RWPE2 (cell line): Measurements from ENCODE around the gene POLL.
A peak's percentile ranks its signal among the peaks of the same experiment; 100 is the strongest.

Source experiments
- ATAC-seq: fragments of 200-7000 bp; cut with Tn5 transposase; 3 replicates; pipeline ENCODE4 v1.9.1; 2021; ENCODE audit warnings: low read depth
- DNase-seq: peaks from one replicate; pipeline ENCODE4 v3.0.0-alpha.2; 2020; ENCODE audit warnings: low spot score
- H3K27ac ChIP-seq: fragments of 450-650 bp; 2 replicates; pipeline ENCODE4 v1.5.1; 2017; ENCODE audit warnings: mild to moderate bottlenecking; ENCODE audit not compliant: poor library complexity, severe bottlenecking
- H3K27me3 ChIP-seq: fragments of 250-450 bp; sonication (Bioruptor Pico); 2 replicates; pipeline ENCODE4 v1.5.1; 2021; ENCODE audit warnings: mild to moderate bottlenecking, moderate library complexity; ENCODE audit not compliant: insufficient read depth, poor library complexity, severe bottlenecking
- H3K36me3 ChIP-seq: fragments of 250-450 bp; sonication (Bioruptor Pico); 2 replicates; pipeline ENCODE4 v1.5.1; 2020; ENCODE audit warnings: low read depth, mild to moderate bottlenecking, moderate library complexity
- H3K4me1 ChIP-seq: fragments of 250-450 bp; sonication (Bioruptor Pico); 2 replicates; pipeline ENCODE4 v1.5.1; 2021; ENCODE audit warnings: mild to moderate bottlenecking, moderate library complexity; ENCODE audit not compliant: insufficient read depth, poor library complexity, severe bottlenecking
- H3K4me3 ChIP-seq: fragments of 250-450 bp; sonication (Bioruptor Pico); 2 replicates; pipeline ENCODE4 v1.5.1; 2021; ENCODE audit warnings: mild to moderate bottlenecking, moderate library complexity; ENCODE audit not compliant: severe bottlenecking
- H3K9me3 ChIP-seq: fragments of 250-450 bp; sonication (Bioruptor Pico); 2 replicates; pipeline ENCODE4 v1.5.1; 2021; ENCODE audit warnings: mild to moderate bottlenecking, moderate library complexity; ENCODE audit not compliant: severe bottlenecking
- TF ChIP-seq, protein P1 (sequence below): fragments of 450-650 bp; IDR thresholded peaks from one replicate; pipeline ENCODE4 v1.5.1; 2017; ENCODE audit warnings: mild to moderate bottlenecking, moderate library complexity; ENCODE audit not compliant: poor library complexity, severe bottlenecking

POLL gene

DNA sequence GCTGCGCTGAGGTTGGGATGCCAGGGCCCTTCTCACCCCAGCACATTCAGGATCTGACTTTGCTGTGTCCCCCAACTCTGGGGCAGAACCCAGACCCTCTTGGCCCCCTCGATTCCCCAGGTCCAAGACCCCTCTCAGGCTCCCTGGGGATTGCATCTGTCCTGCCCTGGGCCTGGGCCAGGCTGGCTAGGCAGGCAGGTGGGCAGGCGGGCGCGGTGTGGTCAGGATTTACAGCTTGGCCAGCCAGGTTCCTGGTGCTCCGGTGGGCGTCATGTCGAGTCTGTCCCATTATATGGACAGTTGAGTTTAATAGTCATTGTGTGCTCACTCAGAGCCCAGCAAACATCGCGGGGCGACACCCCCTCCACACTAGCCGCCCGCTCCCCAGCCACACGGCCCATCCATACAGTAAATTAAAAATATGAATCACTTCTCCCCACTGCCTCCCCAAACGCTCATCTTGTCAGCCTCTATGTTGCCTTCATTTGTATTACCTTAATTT lies 23.5 kb downstream of the POLL start:
- Histone ChIP-seq H3K27ac (no peak overlapping the region), H3K4me1 (no peaks in the 10 kb centered on the region), H3K36me3 (no peaks in the 10 kb centered on the region), H3K27me3 (peaks cover 19% of the 10 kb centered on the region), H3K4me3 (no peak overlapping the region), H3K9me3 (no peaks in the 10 kb centered on the region)
- peak; percentile 42 for DNase-seq
- no peak for ATAC-seq
- TF ChIP-seq, protein P1, sequence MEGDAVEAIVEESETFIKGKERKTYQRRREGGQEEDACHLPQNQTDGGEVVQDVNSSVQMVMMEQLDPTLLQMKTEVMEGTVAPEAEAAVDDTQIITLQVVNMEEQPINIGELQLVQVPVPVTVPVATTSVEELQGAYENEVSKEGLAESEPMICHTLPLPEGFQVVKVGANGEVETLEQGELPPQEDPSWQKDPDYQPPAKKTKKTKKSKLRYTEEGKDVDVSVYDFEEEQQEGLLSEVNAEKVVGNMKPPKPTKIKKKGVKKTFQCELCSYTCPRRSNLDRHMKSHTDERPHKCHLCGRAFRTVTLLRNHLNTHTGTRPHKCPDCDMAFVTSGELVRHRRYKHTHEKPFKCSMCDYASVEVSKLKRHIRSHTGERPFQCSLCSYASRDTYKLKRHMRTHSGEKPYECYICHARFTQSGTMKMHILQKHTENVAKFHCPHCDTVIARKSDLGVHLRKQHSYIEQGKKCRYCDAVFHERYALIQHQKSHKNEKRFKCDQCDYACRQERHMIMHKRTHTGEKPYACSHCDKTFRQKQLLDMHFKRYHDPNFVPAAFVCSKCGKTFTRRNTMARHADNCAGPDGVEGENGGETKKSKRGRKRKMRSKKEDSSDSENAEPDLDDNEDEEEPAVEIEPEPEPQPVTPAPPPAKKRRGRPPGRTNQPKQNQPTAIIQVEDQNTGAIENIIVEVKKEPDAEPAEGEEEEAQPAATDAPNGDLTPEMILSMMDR, result no peak

DNA sequence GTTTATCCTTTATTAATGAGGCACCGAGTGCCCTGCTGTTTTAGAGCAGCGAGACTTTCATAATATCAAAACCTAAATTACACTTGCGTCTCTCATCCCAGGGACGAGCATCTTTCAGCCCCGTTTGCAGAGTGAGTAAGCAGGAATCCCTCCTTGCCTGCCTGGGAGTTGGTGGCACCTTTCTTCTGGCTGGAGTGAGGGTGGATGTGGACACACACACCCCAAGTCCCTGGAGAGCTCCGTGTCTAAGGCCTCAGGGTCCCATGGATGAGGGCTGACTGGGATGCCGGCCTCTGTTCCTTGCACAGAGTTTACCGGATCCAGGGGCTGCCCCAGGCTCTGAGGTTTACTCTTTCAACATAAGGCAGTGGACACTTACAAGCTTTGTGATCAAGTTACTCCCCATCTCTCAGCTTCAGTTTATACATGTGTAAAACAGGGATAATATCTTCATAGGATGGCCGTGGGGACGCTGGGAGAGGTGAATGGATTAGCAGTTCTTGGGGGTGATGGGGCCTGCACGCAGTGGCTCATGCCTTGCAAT lies 24.5 kb downstream of the POLL start:
- H3K36me3 ChIP-seq, result no peaks in the 10 kb centered on the region
- DNase-seq (peak; percentile 25), ATAC-seq (no peak)
- H3K27me3 ChIP-seq, result peaks cover 19% of the 10 kb centered on the region
- H3K27ac ChIP-seq, result no peak overlapping the region
- H3K4me3 ChIP-seq, result no peak overlapping the region
- H3K9me3 ChIP-seq, result no peaks in the 10 kb centered on the region
- TF ChIP-seq, protein P1, result no peak
- peaks cover 4% of the 10 kb centered on the region for H3K4me1 ChIP-seq

DNA sequence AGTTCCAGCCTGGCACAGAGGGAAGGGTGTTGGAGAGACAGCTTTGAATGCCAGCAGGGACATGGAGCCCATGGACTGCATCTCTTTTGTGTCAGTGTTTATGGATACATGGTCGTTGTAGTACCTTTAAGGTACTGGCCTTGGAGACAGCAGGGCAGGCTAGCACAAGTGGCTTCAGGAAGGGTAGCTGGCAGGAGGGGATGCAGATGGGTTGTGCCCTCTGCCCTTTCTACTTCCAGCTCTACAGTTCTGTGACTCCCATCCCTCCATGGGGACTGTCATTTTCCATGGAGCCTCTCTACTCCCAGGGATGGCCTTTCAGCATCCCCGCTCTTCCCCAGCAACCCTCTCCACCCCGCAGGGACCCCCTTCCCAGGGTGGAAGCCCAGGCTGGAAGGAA lies 25.1 kb downstream of the POLL start:
- no peak overlapping the region for H3K4me3 ChIP-seq
- peaks cover 19% of the 10 kb centered on the region for H3K27me3 ChIP-seq
- DNase-seq (peak; percentile 8), ATAC-seq (no peak)
- H3K9me3 ChIP-seq, result no peaks in the 10 kb centered on the region
- H3K27ac ChIP-seq, result no peak overlapping the region
- H3K4me1 ChIP-seq, result peaks cover 9% of the 10 kb centered on the region
- no peaks in the 10 kb centered on the region for H3K36me3 ChIP-seq
- TF ChIP-seq, protein P1, result no peak

DNA sequence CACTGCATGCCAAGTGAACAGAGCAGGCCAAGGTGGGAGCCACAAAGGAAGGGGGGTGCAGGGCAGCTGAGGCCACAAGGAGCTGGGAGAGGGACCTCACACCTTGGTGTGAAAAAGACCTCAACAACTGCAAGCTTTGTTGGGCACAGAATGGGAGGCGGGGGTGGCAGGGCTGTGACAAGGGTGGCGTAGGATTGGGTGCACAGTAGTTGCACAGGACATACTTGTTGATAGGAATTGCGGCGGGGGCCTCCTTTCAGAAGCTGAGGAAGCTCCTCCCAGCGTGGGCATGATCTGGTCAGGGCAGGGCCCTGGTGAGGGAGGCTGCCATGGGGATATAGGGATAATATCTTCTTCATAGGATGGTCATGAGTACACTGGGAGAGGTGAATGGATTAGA lies 25.8 kb downstream of the POLL start:
- DNase-seq (peak; percentile 33), ATAC-seq (no peak)
- Histone ChIP-seq H3K4me1 (peaks cover 12% of the 10 kb centered on the region), H3K27ac (no peak overlapping the region), H3K27me3 (peaks cover 17% of the 10 kb centered on the region), H3K9me3 (no peaks in the 10 kb centered on the region), H3K36me3 (no peaks in the 10 kb centered on the region), H3K4me3 (no peak overlapping the region)
- TF ChIP-seq, protein P1, result no peak
